ENCODE results near the gene KCNA2.

DNA sequence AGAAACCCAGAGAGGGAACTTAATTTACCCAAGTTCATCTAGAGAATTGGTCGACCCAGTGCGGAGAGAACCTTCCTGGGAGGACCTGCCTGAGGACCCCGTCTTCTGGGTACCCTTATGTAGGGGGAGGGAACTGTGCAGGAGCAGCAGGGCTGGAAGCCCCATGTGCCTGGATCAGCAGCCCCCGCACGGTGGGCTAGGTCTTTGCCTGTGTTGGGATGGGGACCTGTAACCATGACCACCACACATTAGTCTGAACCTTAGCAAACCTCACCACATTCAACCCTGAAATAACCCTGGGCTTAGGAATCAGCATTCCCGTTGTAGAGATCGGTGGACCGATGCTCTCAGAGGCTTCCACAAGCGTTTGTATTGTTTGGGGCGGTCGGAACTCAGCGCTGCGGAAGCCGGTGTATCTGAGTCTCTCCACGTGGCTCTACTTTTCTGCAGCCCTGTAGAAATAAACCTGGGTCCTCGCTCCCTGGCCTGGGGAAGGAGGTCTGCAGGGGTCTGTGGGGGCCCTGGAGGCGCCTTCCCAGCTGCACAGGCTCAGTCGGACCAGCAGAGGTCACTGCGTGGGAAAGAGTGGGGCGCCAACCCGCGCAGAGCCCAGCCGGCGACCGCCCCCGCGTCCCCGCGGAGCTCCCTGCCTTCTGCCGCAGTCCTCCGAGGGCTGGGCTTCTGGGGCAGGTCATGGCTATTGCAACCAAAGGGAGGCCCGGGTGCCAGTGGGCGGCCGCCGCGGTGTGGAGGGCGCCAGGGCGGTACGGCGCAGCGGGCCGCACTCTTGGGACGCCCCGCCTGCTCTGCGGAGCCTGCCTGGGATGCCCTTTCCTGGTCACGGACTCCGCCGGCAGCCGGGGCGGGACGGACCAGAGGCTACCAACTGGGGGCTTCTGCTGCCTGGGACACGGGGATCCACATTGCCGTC lies 51.0 kb downstream of the KCNA2 start:
- TF ChIP-seq KDM5A (IDR thresholded peaks at IDR 0.05; ENCODE audit: borderline replicate concordance, low read length): no peak
- TF ChIP-seq, protein P1, sequence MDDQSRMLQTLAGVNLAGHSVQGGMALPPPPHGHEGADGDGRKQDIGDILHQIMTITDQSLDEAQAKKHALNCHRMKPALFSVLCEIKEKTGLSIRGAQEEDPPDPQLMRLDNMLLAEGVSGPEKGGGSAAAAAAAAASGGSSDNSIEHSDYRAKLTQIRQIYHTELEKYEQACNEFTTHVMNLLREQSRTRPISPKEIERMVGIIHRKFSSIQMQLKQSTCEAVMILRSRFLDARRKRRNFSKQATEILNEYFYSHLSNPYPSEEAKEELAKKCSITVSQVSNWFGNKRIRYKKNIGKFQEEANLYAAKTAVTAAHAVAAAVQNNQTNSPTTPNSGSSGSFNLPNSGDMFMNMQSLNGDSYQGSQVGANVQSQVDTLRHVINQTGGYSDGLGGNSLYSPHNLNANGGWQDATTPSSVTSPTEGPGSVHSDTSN (CRISPR knock-in tag; IDR thresholded peaks at IDR 0.05; ENCODE audit: borderline replicate concordance): no peak
- TF ChIP-seq RAD21 (CRISPR knock-in tag; IDR thresholded peaks at IDR 0.05): peak; percentile 63
- TF ChIP-seq TAF1 (CRISPR knock-in tag; IDR thresholded peaks at IDR 0.05): no peak
